Mesenchymal stem cell (in vitro differentiated cells and primary cell): ENCODE measurements around the gene COL27A1.

Source experiments
- DNase-seq: peaks from one replicate; pipeline ENCODE4 v3.0.0-alpha.2; 2013
- H2AFZ ChIP-seq: one replicate; pipeline ENCODE4 v1.6.1; 2013; ENCODE audit warnings: low read depth, mild to moderate bottlenecking, control low read depth, inconsistent platforms, low read length, moderate library complexity
- H2AK5ac ChIP-seq: 2 replicates; pipeline ENCODE4 v1.6.1; 2013; ENCODE audit warnings: low read length, moderate library complexity, mild to moderate bottlenecking, inconsistent platforms; ENCODE audit not compliant: severe bottlenecking
- H2BK120ac ChIP-seq: one replicate; pipeline ENCODE4 v1.6.1; 2013; ENCODE audit warnings: low read depth, mild to moderate bottlenecking, inconsistent platforms, low read length, moderate library complexity
- H2BK12ac ChIP-seq, 2 experiments: one replicate each; pipeline ENCODE4 v1.6.1; 2013; ENCODE audit warnings: inconsistent platforms in 2 of 2, low read length in 2 of 2, mild to moderate bottlenecking in 2 of 2, moderate library complexity in 2 of 2, control low read depth in 1 of 2
- H2BK15ac ChIP-seq: one replicate; pipeline ENCODE4 v1.6.1; 2013; ENCODE audit warnings: mild to moderate bottlenecking, low read depth, inconsistent platforms; ENCODE audit not compliant: poor library complexity, severe bottlenecking
- H2BK5ac ChIP-seq: 2 replicates; pipeline ENCODE4 v1.6.1; 2013; ENCODE audit warnings: low read depth, mild to moderate bottlenecking, low read length, control low read depth, inconsistent platforms; ENCODE audit not compliant: poor library complexity, severe bottlenecking
- H3K14ac ChIP-seq, 2 experiments: one replicate each; pipeline ENCODE4 v1.6.1; 2013; ENCODE audit warnings: inconsistent platforms in 2 of 2, low read length in 2 of 2, control low read depth in 1 of 2, mild to moderate bottlenecking in 1 of 2, moderate library complexity in 1 of 2
- H3K18ac ChIP-seq, 2 experiments: one replicate each; pipeline ENCODE4 v1.6.1; 2013; ENCODE audit warnings: inconsistent platforms in 2 of 2, low read length in 2 of 2, control low read depth in 1 of 2, low read depth in 1 of 2, mild to moderate bottlenecking in 1 of 2
- H3K23ac ChIP-seq, 2 experiments: one replicate each; pipeline ENCODE4 v1.6.1; 2013; ENCODE audit warnings: inconsistent platforms in 2 of 2, low read length in 2 of 2, mild to moderate bottlenecking in 2 of 2, moderate library complexity in 2 of 2, control low read depth in 1 of 2
- H3K27ac ChIP-seq: 2 replicates; pipeline ENCODE4 v1.5.1; 2013; ENCODE audit warnings: mild to moderate bottlenecking, moderate library complexity, low read length, control low read depth, inconsistent platforms; ENCODE audit not compliant: poor library complexity, severe bottlenecking
- H3K27me3 ChIP-seq, 2 experiments: 2 replicates each; pipeline versions ENCODE4 v1.6.1 to v1.7.0; 2013; ENCODE audit warnings: low read length in 2 of 2, mild to moderate bottlenecking in 2 of 2, moderate library complexity in 2 of 2, control low read depth in 1 of 2, inconsistent platforms in 1 of 2; ENCODE audit not compliant: control insufficient read depth in 1 of 2, insufficient read depth in 1 of 2
- H3K36me3 ChIP-seq, 2 experiments: 2 replicates each; pipeline versions ENCODE4 v1.6.1 to v1.7.0; 2013; ENCODE audit warnings: low read length in 2 of 2, control low read depth in 1 of 2, inconsistent platforms in 1 of 2, low read depth in 1 of 2, mild to moderate bottlenecking in 1 of 2; ENCODE audit not compliant: insufficient read depth in 2 of 2, control insufficient read depth in 1 of 2
- H3K4ac ChIP-seq, 2 experiments: one replicate each; pipeline ENCODE4 v1.6.1; 2013; ENCODE audit warnings: inconsistent platforms in 2 of 2, low read length in 2 of 2, mild to moderate bottlenecking in 2 of 2, moderate library complexity in 2 of 2, control low read depth in 1 of 2, low read depth in 1 of 2
- H3K4me1 ChIP-seq: 2 replicates; pipeline ENCODE4 v1.6.1; 2013; ENCODE audit warnings: low read depth, low read length, control low read depth; ENCODE audit not compliant: control insufficient read depth, insufficient read depth
- H3K4me2 ChIP-seq: 2 replicates; pipeline ENCODE4 v1.6.1; 2013; ENCODE audit warnings: low read length, mild to moderate bottlenecking, inconsistent platforms; ENCODE audit not compliant: poor library complexity, severe bottlenecking
- H3K4me3 ChIP-seq, 2 experiments: 2 replicates each; pipeline versions ENCODE4 v1.5.1 to v1.7.0; 2013; ENCODE audit warnings: low read length in 2 of 2, mild to moderate bottlenecking in 2 of 2, control low read depth in 1 of 2, low read depth in 1 of 2; ENCODE audit not compliant: insufficient read depth in 1 of 2
- H3K79me1 ChIP-seq: replicated peaks from 2 replicates; pipeline ENCODE4 v1.6.1; 2013; ENCODE audit warnings: mild to moderate bottlenecking, control low read depth, low read length, inconsistent platforms; ENCODE audit not compliant: poor library complexity, severe bottlenecking
- H3K9ac ChIP-seq: 2 replicates; pipeline ENCODE4 v1.7.0; 2013; ENCODE audit warnings: mild to moderate bottlenecking, low read length, moderate library complexity
- H3K9me3 ChIP-seq: 2 replicates; pipeline ENCODE4 v1.7.0; 2013; ENCODE audit warnings: mild to moderate bottlenecking, low read length; ENCODE audit not compliant: control insufficient read depth
- H4K8ac ChIP-seq: one replicate; pipeline ENCODE4 v1.6.1; 2013; ENCODE audit warnings: inconsistent platforms, mild to moderate bottlenecking, low read length, moderate library complexity
- H4K91ac ChIP-seq: one replicate; pipeline ENCODE4 v1.6.1; 2013; ENCODE audit warnings: mild to moderate bottlenecking, low read length, inconsistent platforms
- WGBS: methylation state at CpG from one replicate; pipeline ENCODE4 v1.1.7; 2013; ENCODE audit warnings: mixed read lengths; 5-methylcytosine and 5-hydroxymethylcytosine counted together

COL27A1 gene

GRCh38 chr9:114121227-114122135 lies 33.9 kb upstream of the COL27A1 start:
- no peak overlapping the region for H3K27ac ChIP-seq
- no peak overlapping the region for H2BK120ac ChIP-seq
- WGBS = 89% methylated on average over 14 of the region's 16 CpGs
- no peak overlapping the region for H3K18ac ChIP-seq
- no peak overlapping the region for H2BK12ac ChIP-seq
- peaks cover 0 to 3% of the 10 kb centered on the region in 2 experiments for H3K36me3 ChIP-seq
- H2AK5ac ChIP-seq = no peak overlapping the region
- no peak for DNase-seq
- no peak overlapping the region for H2BK15ac ChIP-seq
- H3K4me2 ChIP-seq = no peak overlapping the region
- H3K4ac ChIP-seq = no peak overlapping the region
- H3K9ac ChIP-seq = no peak overlapping the region
- H3K79me1 ChIP-seq = no peaks in the 10 kb centered on the region
- H3K4me1 ChIP-seq = peaks cover 3% of the 10 kb centered on the region
- no peak overlapping the region for H4K8ac ChIP-seq
- H3K9me3 ChIP-seq = no peaks in the 10 kb centered on the region
- H2BK5ac ChIP-seq = no peak overlapping the region
- H3K14ac ChIP-seq = no peak overlapping the region
- H4K91ac ChIP-seq = no peak overlapping the region
- no peak overlapping the region for H2AFZ ChIP-seq
- H3K4me3 ChIP-seq = no peak overlapping the region
- no peak overlapping the region for H3K23ac ChIP-seq
- H3K27me3 ChIP-seq = peaks cover 25 to 58% of the 10 kb centered on the region in 2 experiments

GRCh38 chr9:114122136-114123027 lies 33.0 kb upstream of the COL27A1 start:
- H3K4me3 ChIP-seq = no peak overlapping the region
- no peak overlapping the region for H2AFZ ChIP-seq
- H3K9me3 ChIP-seq = peaks cover 6% of the 10 kb centered on the region
- 91% methylated on average over 9 of the region's 9 CpGs for WGBS
- no peak overlapping the region for H3K4me2 ChIP-seq
- no peak overlapping the region for H3K23ac ChIP-seq
- no peak overlapping the region for H4K91ac ChIP-seq
- DNase-seq = no peak
- no peak overlapping the region for H2BK120ac ChIP-seq
- no peak overlapping the region for H3K14ac ChIP-seq
- H3K27ac ChIP-seq = no peak overlapping the region
- H3K36me3 ChIP-seq = peaks cover 0 to 3% of the 10 kb centered on the region in 2 experiments
- H3K9ac ChIP-seq = no peak overlapping the region
- no peak overlapping the region for H2BK12ac ChIP-seq
- no peak overlapping the region for H2AK5ac ChIP-seq
- H2BK5ac ChIP-seq = no peak overlapping the region
- no peak overlapping the region for H3K18ac ChIP-seq
- no peak overlapping the region for H4K8ac ChIP-seq
- peaks cover 3% of the 10 kb centered on the region for H3K4me1 ChIP-seq
- peaks cover 24 to 57% of the 10 kb centered on the region in 2 experiments for H3K27me3 ChIP-seq
- H3K79me1 ChIP-seq = no peaks in the 10 kb centered on the region
- no peak overlapping the region for H2BK15ac ChIP-seq
- H3K4ac ChIP-seq = no peak overlapping the region

- 91% methylated on average over 9 of the region's 9 CpGs for WGBS
- Histone ChIP-seq H3K27ac (no peak overlapping the region), H3K4me2 (no peak overlapping the region)
Measured at GRCh38 chr9:114123031-114123977, 32.0 kb upstream of the COL27A1 start.

More at GRCh38 chr9:114123031-114123977, 32.0 kb upstream of the COL27A1 start:
- peaks cover 15% of the 10 kb centered on the region for H3K9me3 ChIP-seq
- H3K79me1 ChIP-seq = no peaks in the 10 kb centered on the region
- H2BK15ac ChIP-seq = no peak overlapping the region
- no peak overlapping the region for H3K14ac ChIP-seq
- no peak overlapping the region for H3K4ac ChIP-seq
- peaks cover 27 to 52% of the 10 kb centered on the region in 2 experiments for H3K27me3 ChIP-seq
- no peak overlapping the region for H4K91ac ChIP-seq
- H3K36me3 ChIP-seq = no peaks in the 10 kb centered on the region
- no peak overlapping the region for H4K8ac ChIP-seq
- H2BK120ac ChIP-seq = no peak overlapping the region
- no peak overlapping the region for H3K23ac ChIP-seq
- H2AFZ ChIP-seq = no peak overlapping the region
- H3K4me3 ChIP-seq = no peak overlapping the region
- no peak overlapping the region for H3K18ac ChIP-seq
- H2AK5ac ChIP-seq = no peak overlapping the region
- no peak overlapping the region for H2BK12ac ChIP-seq
- no peaks in the 10 kb centered on the region for H3K4me1 ChIP-seq
- no peak overlapping the region for H2BK5ac ChIP-seq
- DNase-seq = no peak
- no peak overlapping the region for H3K9ac ChIP-seq
